Left ventricle myocardium inferior (tissue), 1 donor: ENCODE data around the gene ADGRF3. TPM values are rescaled to one million over a fixed set of nuclear protein-coding genes. Genes with fewer than 3 reads are reported as not detected.

Experiments used
- DNase-seq: peaks from one replicate; pipeline ENCODE4 v3.0.0-alpha.2; 2020
- H3K27ac ChIP-seq: fragments of 200-600 bp; replicated peaks from 2 replicates; pipeline ENCODE4 v1.8.0; 2021
- H3K27me3 ChIP-seq: fragments of 200-600 bp; 2 replicates; pipeline ENCODE4 v1.8.0; 2021; ENCODE audit warnings: low read depth
- H3K36me3 ChIP-seq: fragments of 200-600 bp; 2 replicates; pipeline ENCODE4 v1.8.0; 2021
- H3K4me1 ChIP-seq: fragments of 200-600 bp; 2 replicates; pipeline ENCODE4 v1.8.0; 2021
- H3K4me3 ChIP-seq: fragments of 200-600 bp; 2 replicates; pipeline ENCODE4 v1.8.0; 2021; ENCODE audit warnings: mild to moderate bottlenecking, moderate library complexity
- H3K9me3 ChIP-seq: fragments of 200-600 bp; replicated peaks from 2 replicates; pipeline ENCODE4 v1.8.0; 2021
- CTCF ChIP-seq: fragments of 200-600 bp; IDR thresholded peaks from 2 replicates; pipeline ENCODE4 v1.8.0; 2021; ENCODE audit warnings: antibody characterized with exemption, mild to moderate bottlenecking, borderline replicate concordance
- intact Hi-C: fragments of 100-400 bp; cut with micrococcal nuclease; formaldehyde crosslinking; loops from one replicate; pipeline ENCODE4 v1.11.0; 2022
- total RNA-seq: library from RNA; stranded (reverse); fragmentation: NEBNext Ultra II Directional; extraction: Animal tissue kit (Norgen Biotek cat#: 25700); gene quantifications from one replicate; pipeline ENCODE4 v1.2.1, GENCODE V29; 2021
- donor health status: DM: no; HTN: yes; CAD: no; lungs with severe emphysema.

The ADGRF3 gene
- total RNA-seq, 1 donor from 2014 or later: not detected

- Histone ChIP-seq H3K4me3 (peak overlapping the region; percentile 89), H3K4me1 (peaks cover 42% of the 10 kb centered on the region), H3K27ac (peak overlapping the region; percentile 95), H3K36me3 (no peaks in the 10 kb centered on the region), H3K27me3 (no peaks in the 10 kb centered on the region), H3K9me3 (no peaks in the 10 kb centered on the region)
- TF ChIP-seq CTCF: no peak
- intact Hi-C loops: no loop called here
- no peak for DNase-seq
These were observed 787 bp upstream of the ADGRF3 start for GRCh38 chr2:26347286-26347865.

GRCh38 chr2:26345545-26346453, 790 bp downstream of the ADGRF3 start, which contains the start of gene SELENOI:
Gene SELENOI (plus strand): TSS chr2:26346143. CDS start chr2:26346233, 90 bp downstream.
- peak within 1 kb of the TSS; percentile 89 for H3K4me3 ChIP-seq
- DNase-seq: peak; percentile 98
- H3K4me1 ChIP-seq: peaks cover 42% of the 10 kb centered on the region
- intact Hi-C loops: no loop called here
- H3K27ac ChIP-seq: peak within 1 kb of the TSS; percentile 95
- no peaks in the 10 kb centered on the region for H3K9me3 ChIP-seq
- H3K36me3 ChIP-seq: no peaks in the 10 kb centered on the region
- no peaks in the 10 kb centered on the region for H3K27me3 ChIP-seq
- no peak for TF ChIP-seq CTCF

DNA sequence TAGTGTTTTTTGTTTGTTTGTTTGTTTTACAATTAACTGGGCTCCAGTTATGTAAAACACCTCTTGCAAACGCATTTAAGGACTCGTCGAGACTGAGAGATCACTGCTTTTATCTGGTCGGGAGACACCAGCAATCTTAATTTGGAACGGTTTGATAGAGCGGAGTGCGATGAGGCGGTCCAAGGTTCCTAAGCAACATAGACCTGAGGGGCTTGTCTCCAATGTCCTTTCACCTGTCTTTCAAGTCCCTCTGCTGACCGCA, 1.4 kb downstream of the ADGRF3 start:
- Histone ChIP-seq H3K9me3 (no peaks in the 10 kb centered on the region), H3K27me3 (no peaks in the 10 kb centered on the region), H3K4me3 (peak overlapping the region; percentile 89), H3K4me1 (peaks cover 42% of the 10 kb centered on the region), H3K36me3 (no peaks in the 10 kb centered on the region), H3K27ac (peak overlapping the region; percentile 95)
- DNase-seq: no peak
- intact Hi-C loops: no loop called here
- no peak for TF ChIP-seq CTCF

GRCh38 chr2:26344581-26345282, 1.9 kb downstream of the ADGRF3 start:
- peak overlapping the region; percentile 95 for H3K27ac ChIP-seq
- H3K9me3 ChIP-seq: no peaks in the 10 kb centered on the region
- H3K4me1 ChIP-seq: peaks cover 42% of the 10 kb centered on the region
- no peak for DNase-seq
- TF ChIP-seq CTCF: no peak
- intact Hi-C loops: no loop called here
- no peaks in the 10 kb centered on the region for H3K27me3 ChIP-seq
- H3K36me3 ChIP-seq: no peaks in the 10 kb centered on the region
- H3K4me3 ChIP-seq: peak overlapping the region; percentile 89

- TF ChIP-seq CTCF: no peak
- no peak overlapping the region for H3K4me3 ChIP-seq
- H3K27me3 ChIP-seq: no peaks in the 10 kb centered on the region
- H3K9me3 ChIP-seq: no peaks in the 10 kb centered on the region
- no peak for DNase-seq
- intact Hi-C loops: no loop called here
- no peaks in the 10 kb centered on the region for H3K36me3 ChIP-seq
- H3K4me1 ChIP-seq: peaks cover 16% of the 10 kb centered on the region
- H3K27ac ChIP-seq: no peak overlapping the region
These were observed 5.8 kb downstream of the ADGRF3 start for GRCh38 chr2:26340831-26341230.
